PC-9 (cell line): ENCODE measurements around the gene SLC41A3. TPM values are rescaled to one million over a fixed set of nuclear protein-coding genes. Genes with fewer than 3 reads are reported as not detected.

Experiments used
- BruUV-seq: library from RNA; stranded (reverse); fragments of 400-500 nt; replicated peaks from 2 replicates; lab custom pipeline; 2021; lab: Mats Ljungman, UMichigan
- CTCF ChIA-PET: fragments of 300-600 bp; sonication (Branson Sonifier 250); formaldehyde crosslinking; loops from one replicate; lab custom pipeline; 2022; ENCODE audit warnings: antibody characterized with exemption; lab: Charles Lee
- POLR2A ChIA-PET: fragments of 300-600 bp; sonication (Branson Sonifier 250); formaldehyde crosslinking; loops from one replicate; lab custom pipeline; 2022; ENCODE audit warnings: antibody characterized with exemption; ENCODE audit not compliant: unreplicated experiment; lab: Charles Lee
- DNase-seq, 2 experiments: peaks; one replicate each; pipeline versions ENCODE4 v3.0.0 to v3.0.0-alpha.2; 2015 to 2022; ENCODE audit warnings: mixed read lengths in 1 of 2
- H2AFZ ChIP-seq: fragments of 200-600 bp; sonication (generic); 2 replicates; pipeline ENCODE4 v1.8.1; 2017; ENCODE audit warnings: antibody characterized with exemption
- H3F3A ChIP-seq: fragments of 200-600 bp; sonication (generic); 2 replicates; pipeline ENCODE4 v1.8.1; 2017; ENCODE audit warnings: antibody characterized with exemption, mild to moderate bottlenecking, low read depth; ENCODE audit not compliant: insufficient read depth
- H3K27ac ChIP-seq: fragments of 200-600 bp; sonication (generic); 2 replicates; pipeline ENCODE4 v1.6.1; 2016; ENCODE audit warnings: mixed run types
- H3K27me3 ChIP-seq: fragments of 200-600 bp; sonication (generic); 2 replicates; pipeline ENCODE4 v1.6.1; 2016; ENCODE audit warnings: low read depth, mixed run types; ENCODE audit not compliant: insufficient read depth
- H3K36me3 ChIP-seq: fragments of 200-600 bp; sonication (generic); 2 replicates; pipeline ENCODE4 v1.6.1; 2016; ENCODE audit warnings: low read depth, mixed run types
- H3K4me1 ChIP-seq: fragments of 200-600 bp; sonication (generic); replicated peaks from 2 replicates; pipeline ENCODE4 v1.6.1; 2016; ENCODE audit warnings: mixed run types; ENCODE audit not compliant: insufficient read depth
- H3K4me2 ChIP-seq: fragments of 200-600 bp; sonication (generic); 2 replicates; pipeline ENCODE4 v1.6.1; 2017; ENCODE audit warnings: mixed run types
- H3K4me3 ChIP-seq: fragments of 200-600 bp; sonication (generic); 2 replicates; pipeline ENCODE4 v1.6.1; 2016; ENCODE audit warnings: mixed run types
- H3K79me2 ChIP-seq: fragments of 200-600 bp; sonication (generic); 2 replicates; pipeline ENCODE4 v1.6.1; 2017; ENCODE audit warnings: low read depth, mixed run types
- H3K9me2 ChIP-seq: fragments of 200-600 bp; sonication (generic); 2 replicates; pipeline ENCODE4 v1.8.1; 2017; ENCODE audit warnings: mild to moderate bottlenecking; ENCODE audit not compliant: insufficient read depth
- H3K9me3 ChIP-seq: fragments of 200-600 bp; sonication (generic); 2 replicates; pipeline ENCODE4 v1.8.1; 2016; ENCODE audit warnings: low read depth; ENCODE audit not compliant: insufficient read depth
- H4K20me1 ChIP-seq: fragments of 200-600 bp; sonication (generic); 2 replicates; pipeline ENCODE4 v1.8.1; 2017; ENCODE audit not compliant: insufficient read depth
- CTCF ChIP-seq: fragments of 200-600 bp; sonication (generic); conservative IDR thresholded peaks from 2 replicates; pipeline ENCODE4 v1.6.1; 2017; ENCODE audit warnings: mixed run types, antibody characterized with exemption, mild to moderate bottlenecking, moderate library complexity
- EZH2 ChIP-seq: fragments of 200-600 bp; sonication (generic); IDR thresholded peaks from 2 replicates; pipeline ENCODE4 v1.8.0; 2017; ENCODE audit warnings: antibody characterized with exemption, low read depth
- intact Hi-C: fragments of 100-400 bp; cut with micrococcal nuclease; formaldehyde crosslinking; loops from one replicate; pipeline ENCODE4 v1.10.0; 2022; ENCODE audit not compliant: unreplicated experiment
- total RNA-seq: library from RNA; stranded (reverse); gene quantifications from 2 replicates; pipeline ENCODE4 v1.2.3, GENCODE V29; 2021

Gene SLC41A3
- total RNA-seq, 1 experiment from 2014 or later = 67.0 TPM

- TF ChIP-seq CTCF (no peak), EZH2 (no peak)
- Histone ChIP-seq H3K9me2 (no peaks in the 10 kb centered on the region), H3K4me3 (no peak overlapping the region), H2AFZ (no peak overlapping the region), H3K27ac (no peak overlapping the region), H3F3A (no peaks in the 10 kb centered on the region), H3K9me3 (no peaks in the 10 kb centered on the region), H3K4me2 (no peak overlapping the region), H3K27me3 (no peaks in the 10 kb centered on the region), H4K20me1 (no peaks in the 10 kb centered on the region), H3K4me1 (no peaks in the 10 kb centered on the region), H3K36me3 (no peaks in the 10 kb centered on the region), H3K79me2 (no peaks in the 10 kb centered on the region)
- POLR2A ChIA-PET = no interaction called here
- DNase-seq = no peak
- no TSS peak for BruUV-seq
- intact Hi-C loops = no loop called here
- CTCF ChIA-PET = interaction anchor here (0.8 kb wide), 1 partner anchor 111 kb away, joined by 3 read pairs; no protein-coding TSS in a partner anchor
These were observed 18.1 kb upstream of the SLC41A3 start for GRCh38 chr3:126102011-126102410.

GRCh38 chr3:126101521-126101982 is 17.6 kb upstream of the SLC41A3 start:
- no peaks in the 10 kb centered on the region for H3K4me1 ChIP-seq
- no peak overlapping the region for H3K4me3 ChIP-seq
- H3K9me3 ChIP-seq = no peaks in the 10 kb centered on the region
- intact Hi-C loops = no loop called here
- ChIA-PET POLR2A (no interaction called here), CTCF (interaction anchor here (0.8 kb wide), 1 partner anchor 111 kb away, joined by 3 read pairs; no protein-coding TSS in a partner anchor)
- no peaks in the 10 kb centered on the region for H3F3A ChIP-seq
- no peak overlapping the region for H2AFZ ChIP-seq
- BruUV-seq = no TSS peak
- H3K36me3 ChIP-seq = no peaks in the 10 kb centered on the region
- no peaks in the 10 kb centered on the region for H3K79me2 ChIP-seq
- TF ChIP-seq EZH2 (no peak), CTCF (no peak)
- H4K20me1 ChIP-seq = no peaks in the 10 kb centered on the region
- no peak for DNase-seq
- H3K27me3 ChIP-seq = no peaks in the 10 kb centered on the region
- H3K4me2 ChIP-seq = no peak overlapping the region
- no peak overlapping the region for H3K27ac ChIP-seq
- H3K9me2 ChIP-seq = no peaks in the 10 kb centered on the region

GRCh38 chr3:126100634-126101301 is 16.8 kb upstream of the SLC41A3 start:
- CTCF ChIA-PET = interaction anchor here (0.6 to 0.7 kb wide), 2 partner anchors 43 to 292 kb away, joined by 3 to 7 read pairs; no protein-coding TSS in a partner anchor
- intact Hi-C loops = no loop called here

More at GRCh38 chr3:126100634-126101301, 16.8 kb upstream of the SLC41A3 start:
- no peak overlapping the region for H3K4me2 ChIP-seq
- no peak overlapping the region for H3K27ac ChIP-seq
- POLR2A ChIA-PET = interaction anchor here (0.7 kb wide), 1 partner anchor 1757 kb away, joined by 6 read pairs; no protein-coding TSS in a partner anchor
- no peak overlapping the region for H2AFZ ChIP-seq
- no peak overlapping the region for H3K4me3 ChIP-seq
- H3K36me3 ChIP-seq = no peaks in the 10 kb centered on the region
- TF ChIP-seq EZH2 (no peak), CTCF (no peak)
- H4K20me1 ChIP-seq = no peaks in the 10 kb centered on the region
- no peaks in the 10 kb centered on the region for H3K9me2 ChIP-seq
- H3K27me3 ChIP-seq = no peaks in the 10 kb centered on the region
- DNase-seq = no peak
- no peaks in the 10 kb centered on the region for H3K4me1 ChIP-seq
- no peaks in the 10 kb centered on the region for H3K79me2 ChIP-seq
- no peaks in the 10 kb centered on the region for H3K9me3 ChIP-seq
- H3F3A ChIP-seq = no peaks in the 10 kb centered on the region
- BruUV-seq = no TSS peak
